ENCODE results near the gene BMI1.

Gene BMI1

DNA sequence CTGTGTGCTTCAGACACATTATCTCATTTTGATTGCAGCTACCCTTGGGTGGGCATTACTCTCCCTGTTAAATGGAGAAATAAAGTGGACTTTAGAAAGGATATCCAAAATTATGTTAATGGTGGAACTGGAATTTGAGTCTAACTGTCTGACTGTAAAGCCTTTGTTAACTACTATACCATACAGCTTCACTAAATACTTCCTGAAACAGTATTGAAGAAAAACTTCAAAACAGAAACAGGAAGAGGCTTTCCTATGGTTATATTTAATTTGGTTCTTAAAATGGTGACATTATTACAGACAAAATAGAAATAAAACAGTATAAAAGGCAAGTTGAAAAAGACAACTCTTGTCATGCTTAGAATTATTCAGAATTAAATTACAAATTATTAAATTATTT, 49.4 kb downstream of the BMI1 start:
- ATAC-seq: no peak
- TF ChIP-seq ZNF8 (CRISPR knock-in tag; IDR thresholded peaks at IDR 0.05) (no peak), CSDC2 (CRISPR knock-in tag; IDR thresholded peaks at IDR 0.05) (no peak), ZNF565 (CRISPR knock-in tag; conservative IDR thresholded peaks at IDR 0.05; ENCODE audit: low read depth) (no peak)

DNA sequence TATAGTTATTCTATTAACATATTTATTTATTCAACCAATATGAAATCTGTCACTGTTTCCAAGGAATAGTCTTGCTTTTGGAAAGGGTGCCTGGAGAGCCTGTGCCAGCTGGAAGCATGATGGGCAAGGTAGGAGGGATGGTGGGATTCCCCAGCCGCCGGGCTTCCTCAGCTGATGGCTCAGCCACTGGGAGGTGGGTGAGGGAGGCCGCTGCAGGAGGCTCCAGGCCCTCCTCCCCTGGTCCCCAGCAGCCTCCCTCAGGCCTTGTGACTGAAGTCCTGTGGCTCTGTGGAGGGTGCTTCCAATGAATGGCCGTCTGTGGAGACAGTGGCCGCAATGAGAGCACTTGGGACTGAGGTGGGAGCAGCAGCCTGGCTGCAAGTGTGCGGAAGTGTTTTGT, 51.4 kb downstream of the BMI1 start:
- no peak for ATAC-seq
- no peak for TF ChIP-seq TOX (CRISPR knock-in tag; IDR thresholded peaks at IDR 0.05; ENCODE audit: borderline replicate concordance)
- TF ChIP-seq GLIS3 (CRISPR knock-in tag; IDR thresholded peaks at IDR 0.05): no peak
- TF ChIP-seq ZC3H10 (CRISPR knock-in tag; IDR thresholded peaks at IDR 0.05): no peak
- no peak for TF ChIP-seq OSR1 (CRISPR knock-in tag; IDR thresholded peaks at IDR 0.05)

DNA sequence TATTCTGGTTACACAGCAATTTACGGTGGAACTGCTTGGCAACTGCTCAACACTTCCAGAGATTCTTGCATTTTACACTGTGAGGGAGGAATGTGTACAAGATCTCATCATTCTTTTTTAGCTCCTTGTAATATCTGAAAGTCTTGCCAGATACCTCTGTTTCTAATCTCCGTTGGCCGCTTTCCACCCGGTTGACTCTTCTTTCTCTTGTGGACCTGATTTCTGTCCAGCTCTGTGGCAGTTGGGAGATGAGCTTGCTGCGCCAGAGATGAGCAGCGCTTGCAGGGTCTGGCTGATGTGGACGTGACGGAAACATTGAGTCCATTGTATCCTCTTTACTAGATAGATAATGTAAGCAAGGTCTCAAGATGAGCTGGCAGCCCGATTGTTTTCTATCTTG, 52.0 kb downstream of the BMI1 start:
- TF ChIP-seq ISL1 (CRISPR knock-in tag; IDR thresholded peaks at IDR 0.05): peak; percentile 13; the same call in 1 of the 2 replicates
- no peak for TF ChIP-seq ZNF565 (CRISPR knock-in tag; conservative IDR thresholded peaks at IDR 0.05; ENCODE audit: low read depth)

DNA sequence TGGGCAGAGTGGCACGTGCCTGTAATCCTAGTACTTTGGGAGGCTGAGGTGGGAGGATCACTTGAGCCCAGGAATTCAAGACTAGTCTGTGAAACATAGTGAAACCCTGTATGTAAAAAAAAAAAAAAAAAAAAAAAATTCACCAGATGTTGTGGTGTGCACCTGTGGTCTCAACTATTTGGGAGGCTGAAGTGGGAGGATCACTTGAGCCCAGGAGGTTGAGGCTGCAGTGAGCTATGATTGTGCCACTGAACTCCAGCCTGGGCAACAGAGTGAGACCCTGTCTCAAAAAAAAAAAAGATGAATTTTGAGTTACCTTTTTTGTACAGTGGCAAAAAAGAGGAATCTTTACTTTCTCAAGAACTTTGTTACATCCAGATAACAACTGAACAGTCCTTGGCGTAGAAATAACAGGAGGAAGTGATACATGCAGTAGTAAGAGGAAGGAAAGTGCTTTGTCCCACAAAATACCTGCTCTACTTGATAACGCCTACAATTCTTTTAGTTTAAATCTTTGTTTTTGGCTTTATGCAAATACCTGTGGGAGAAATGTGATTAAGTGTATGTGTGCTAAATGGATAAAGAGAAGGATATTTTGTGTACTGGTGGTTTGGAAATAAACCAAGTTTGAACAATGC, 53.7 kb downstream of the BMI1 start:
- TF ChIP-seq SNAI2 (CRISPR knock-in tag; IDR thresholded peaks at IDR 0.05) (no peak), ESRRG (CRISPR knock-in tag; IDR thresholded peaks at IDR 0.05) (no peak)
- TF ChIP-seq, protein P1, sequence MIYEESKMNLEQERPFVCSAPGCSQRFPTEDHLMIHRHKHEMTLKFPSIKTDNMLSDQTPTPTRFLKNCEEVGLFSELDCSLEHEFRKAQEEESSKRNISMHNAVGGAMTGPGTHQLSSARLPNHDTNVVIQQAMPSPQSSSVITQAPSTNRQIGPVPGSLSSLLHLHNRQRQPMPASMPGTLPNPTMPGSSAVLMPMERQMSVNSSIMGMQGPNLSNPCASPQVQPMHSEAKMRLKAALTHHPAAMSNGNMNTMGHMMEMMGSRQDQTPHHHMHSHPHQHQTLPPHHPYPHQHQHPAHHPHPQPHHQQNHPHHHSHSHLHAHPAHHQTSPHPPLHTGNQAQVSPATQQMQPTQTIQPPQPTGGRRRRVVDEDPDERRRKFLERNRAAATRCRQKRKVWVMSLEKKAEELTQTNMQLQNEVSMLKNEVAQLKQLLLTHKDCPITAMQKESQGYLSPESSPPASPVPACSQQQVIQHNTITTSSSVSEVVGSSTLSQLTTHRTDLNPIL (CRISPR knock-in tag; IDR thresholded peaks at IDR 0.05; ENCODE audit: low read depth): no peak
- ATAC-seq: no peak

More for the DNA sequence above, 52.0 kb downstream of the BMI1 start:
- no peak for ATAC-seq

DNA sequence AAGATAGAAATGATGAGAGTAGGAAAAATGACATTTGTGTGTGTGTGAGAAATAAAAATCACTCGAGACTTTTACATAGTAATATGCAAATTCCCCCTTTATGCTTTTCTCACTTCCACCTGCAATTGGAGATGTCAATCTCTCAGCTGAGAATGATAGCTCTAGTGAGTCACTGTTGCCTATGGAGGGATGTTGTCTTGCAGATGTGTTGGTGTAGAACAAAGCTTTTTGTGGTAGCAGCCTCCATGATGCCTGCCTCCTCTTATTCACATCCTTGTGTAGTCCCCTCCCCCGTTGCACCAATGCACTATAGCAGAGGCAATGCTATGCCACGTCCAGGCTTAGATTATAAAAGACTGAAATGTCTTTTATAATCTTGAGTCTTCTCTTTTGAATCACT, 58.2 kb downstream of the BMI1 start:
- ATAC-seq: no peak

More for the DNA sequence above, 58.2 kb downstream of the BMI1 start:
- no peak for TF ChIP-seq ISL1 (CRISPR knock-in tag; IDR thresholded peaks at IDR 0.05)
- no peak for TF ChIP-seq ZC3H10 (CRISPR knock-in tag; IDR thresholded peaks at IDR 0.05)
- TF ChIP-seq ZFP30 (CRISPR knock-in tag; IDR thresholded peaks at IDR 0.05): no peak
- no peak for TF ChIP-seq RARB (CRISPR knock-in tag; IDR thresholded peaks at IDR 0.05)
- TF ChIP-seq ARNTL (CRISPR knock-in tag; IDR thresholded peaks at IDR 0.05; ENCODE audit: borderline replicate concordance, low read depth): no peak
- TF ChIP-seq TOX (CRISPR knock-in tag; IDR thresholded peaks at IDR 0.05; ENCODE audit: borderline replicate concordance): no peak
- TF ChIP-seq BACH2 (CRISPR knock-in tag; IDR thresholded peaks at IDR 0.05; ENCODE audit: borderline replicate concordance): no peak
- no peak for TF ChIP-seq PPARA (CRISPR knock-in tag; IDR thresholded peaks at IDR 0.05; ENCODE audit: borderline replicate concordance)
- TF ChIP-seq, protein P2, sequence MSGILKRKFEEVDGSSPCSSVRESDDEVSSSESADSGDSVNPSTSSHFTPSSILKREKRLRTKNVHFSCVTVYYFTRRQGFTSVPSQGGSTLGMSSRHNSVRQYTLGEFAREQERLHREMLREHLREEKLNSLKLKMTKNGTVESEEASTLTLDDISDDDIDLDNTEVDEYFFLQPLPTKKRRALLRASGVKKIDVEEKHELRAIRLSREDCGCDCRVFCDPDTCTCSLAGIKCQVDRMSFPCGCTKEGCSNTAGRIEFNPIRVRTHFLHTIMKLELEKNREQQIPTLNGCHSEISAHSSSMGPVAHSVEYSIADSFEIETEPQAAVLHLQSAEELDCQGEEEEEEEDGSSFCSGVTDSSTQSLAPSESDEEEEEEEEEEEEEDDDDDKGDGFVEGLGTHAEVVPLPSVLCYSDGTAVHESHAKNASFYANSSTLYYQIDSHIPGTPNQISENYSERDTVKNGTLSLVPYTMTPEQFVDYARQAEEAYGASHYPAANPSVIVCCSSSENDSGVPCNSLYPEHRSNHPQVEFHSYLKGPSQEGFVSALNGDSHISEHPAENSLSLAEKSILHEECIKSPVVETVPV (CRISPR knock-in tag; IDR thresholded peaks at IDR 0.05): no peak
- no peak for TF ChIP-seq ZFP3 (CRISPR knock-in tag; IDR thresholded peaks at IDR 0.05)
- no peak for TF ChIP-seq GLIS3 (CRISPR knock-in tag; IDR thresholded peaks at IDR 0.05)
- no peak for TF ChIP-seq ZNF565 (CRISPR knock-in tag; conservative IDR thresholded peaks at IDR 0.05; ENCODE audit: low read depth)
- TF ChIP-seq CSDC2 (CRISPR knock-in tag; IDR thresholded peaks at IDR 0.05): no peak
- no peak for TF ChIP-seq SNAI2 (CRISPR knock-in tag; IDR thresholded peaks at IDR 0.05)
- TF ChIP-seq, protein P3, sequence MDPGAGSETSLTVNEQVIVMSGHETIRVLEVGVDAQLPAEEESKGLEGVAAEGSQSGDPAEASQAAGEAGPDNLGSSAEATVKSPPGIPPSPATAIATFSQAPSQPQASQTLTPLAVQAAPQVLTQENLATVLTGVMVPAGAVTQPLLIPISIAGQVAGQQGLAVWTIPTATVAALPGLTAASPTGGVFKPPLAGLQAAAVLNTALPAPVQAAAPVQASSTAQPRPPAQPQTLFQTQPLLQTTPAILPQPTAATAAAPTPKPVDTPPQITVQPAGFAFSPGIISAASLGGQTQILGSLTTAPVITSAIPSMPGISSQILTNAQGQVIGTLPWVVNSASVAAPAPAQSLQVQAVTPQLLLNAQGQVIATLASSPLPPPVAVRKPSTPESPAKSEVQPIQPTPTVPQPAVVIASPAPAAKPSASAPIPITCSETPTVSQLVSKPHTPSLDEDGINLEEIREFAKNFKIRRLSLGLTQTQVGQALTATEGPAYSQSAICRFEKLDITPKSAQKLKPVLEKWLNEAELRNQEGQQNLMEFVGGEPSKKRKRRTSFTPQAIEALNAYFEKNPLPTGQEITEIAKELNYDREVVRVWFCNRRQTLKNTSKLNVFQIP (CRISPR knock-in tag; IDR thresholded peaks at IDR 0.05; ENCODE audit: borderline replicate concordance, low read depth): no peak
- no peak for TF ChIP-seq ZNF70 (CRISPR knock-in tag; IDR thresholded peaks at IDR 0.05)
- TF ChIP-seq ESRRG (CRISPR knock-in tag; IDR thresholded peaks at IDR 0.05): no peak
- TF ChIP-seq ZNF8 (CRISPR knock-in tag; IDR thresholded peaks at IDR 0.05): no peak
- TF ChIP-seq OSR1 (CRISPR knock-in tag; IDR thresholded peaks at IDR 0.05): no peak
- no peak for TF ChIP-seq TCF4 (CRISPR knock-in tag; IDR thresholded peaks at IDR 0.05; ENCODE audit: borderline replicate concordance)
